Measurements from ENCODE around the gene TTLL3.

DNA sequence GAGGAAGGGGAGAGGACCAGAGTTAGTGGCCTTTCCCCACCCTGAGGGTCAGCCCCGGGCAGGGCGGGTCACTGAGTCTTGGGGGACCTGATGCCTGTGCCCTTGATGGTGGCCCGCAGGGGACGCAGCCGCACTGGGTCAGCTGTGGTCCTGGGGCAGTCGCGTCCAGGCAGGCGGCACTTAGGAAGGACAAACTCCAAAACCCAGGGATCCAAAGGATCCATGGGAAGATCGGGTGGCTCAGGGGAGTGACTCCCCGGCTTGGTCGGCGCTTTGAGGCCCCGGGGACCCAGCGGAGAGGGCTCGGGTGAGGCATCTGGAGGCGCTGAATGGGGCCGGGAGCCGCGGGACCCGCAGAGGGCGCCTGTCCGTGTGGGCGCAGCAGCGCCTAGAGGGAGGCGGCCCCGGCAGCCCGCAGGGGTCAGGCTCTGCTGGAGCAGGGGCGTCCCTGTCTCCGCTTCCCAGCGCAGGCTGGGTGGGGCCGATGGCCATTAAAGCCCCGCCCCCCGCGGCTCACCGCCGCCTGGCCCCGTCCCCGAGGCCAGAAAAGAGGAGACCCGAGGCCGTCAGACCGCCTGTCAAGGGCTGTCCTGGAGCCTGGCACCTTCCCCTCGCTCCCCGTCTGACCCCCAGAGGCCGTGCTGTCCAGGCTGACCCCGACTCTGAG lies 52.5 kb downstream of the TTLL3 start:
- TF ChIP-seq, protein P1, sequence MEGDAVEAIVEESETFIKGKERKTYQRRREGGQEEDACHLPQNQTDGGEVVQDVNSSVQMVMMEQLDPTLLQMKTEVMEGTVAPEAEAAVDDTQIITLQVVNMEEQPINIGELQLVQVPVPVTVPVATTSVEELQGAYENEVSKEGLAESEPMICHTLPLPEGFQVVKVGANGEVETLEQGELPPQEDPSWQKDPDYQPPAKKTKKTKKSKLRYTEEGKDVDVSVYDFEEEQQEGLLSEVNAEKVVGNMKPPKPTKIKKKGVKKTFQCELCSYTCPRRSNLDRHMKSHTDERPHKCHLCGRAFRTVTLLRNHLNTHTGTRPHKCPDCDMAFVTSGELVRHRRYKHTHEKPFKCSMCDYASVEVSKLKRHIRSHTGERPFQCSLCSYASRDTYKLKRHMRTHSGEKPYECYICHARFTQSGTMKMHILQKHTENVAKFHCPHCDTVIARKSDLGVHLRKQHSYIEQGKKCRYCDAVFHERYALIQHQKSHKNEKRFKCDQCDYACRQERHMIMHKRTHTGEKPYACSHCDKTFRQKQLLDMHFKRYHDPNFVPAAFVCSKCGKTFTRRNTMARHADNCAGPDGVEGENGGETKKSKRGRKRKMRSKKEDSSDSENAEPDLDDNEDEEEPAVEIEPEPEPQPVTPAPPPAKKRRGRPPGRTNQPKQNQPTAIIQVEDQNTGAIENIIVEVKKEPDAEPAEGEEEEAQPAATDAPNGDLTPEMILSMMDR (IDR thresholded peaks at IDR 0.05), result peak in 5 of 6 experiments; percentile 21 to 42 (median 34)
- no peak for TF ChIP-seq POLR2A (IDR thresholded peaks at IDR 0.05)
